Nephron (organoid): ENCODE data around the gene RBPMS2.
A peak's percentile ranks its signal among the peaks of the same experiment; 100 is the strongest.
"Not testable (repeated sequence)": the region's sequence is repeated elsewhere in the genome, so short reads cannot be mapped to it uniquely, and the experiment has no call there.

Source experiments
- H3K27ac Mint-ChIP-seq, 3 experiments: 2 replicates each; pipeline ENCODE4 v1.8.0; 2020; ENCODE audit warnings: mixed read lengths in 3 of 3, mild to moderate bottlenecking in 2 of 3, moderate library complexity in 1 of 3
- H3K27me3 Mint-ChIP-seq: 2 replicates; pipeline ENCODE4 v1.8.0; 2021; ENCODE audit warnings: low read depth, mild to moderate bottlenecking, moderate library complexity, mixed read lengths
- H3K36me3 Mint-ChIP-seq: 2 replicates; pipeline ENCODE4 v1.8.0; 2020; ENCODE audit warnings: low read depth, mixed read lengths
- H3K4me1 Mint-ChIP-seq: 2 replicates; pipeline ENCODE4 v1.8.0; 2020; ENCODE audit warnings: mixed read lengths
- H3K4me3 Mint-ChIP-seq, 3 experiments: 2 replicates each; pipeline ENCODE4 v1.8.0; 2020; ENCODE audit warnings: mild to moderate bottlenecking in 3 of 3, mixed read lengths in 3 of 3, moderate library complexity in 2 of 3
- H3K9me3 Mint-ChIP-seq: 2 replicates; pipeline ENCODE4 v1.8.0; 2020; ENCODE audit warnings: mixed read lengths
- CTCF ChIP-seq, 3 experiments: fragments of 200-600 bp; sonication (generic); IDR thresholded peaks; one replicate each; pipeline ENCODE4 v1.5.0; 2021; ENCODE audit warnings: antibody characterized with exemption in 3 of 3; ENCODE audit not compliant: unreplicated experiment in 3 of 3

Gene RBPMS2

GRCh38 chr15:64742385-64742784, 33.0 kb downstream of the RBPMS2 start:
- no peak overlapping the region for H3K4me3 Mint-ChIP-seq
- TF ChIP-seq CTCF (IDR thresholded peaks at IDR 0.05; ENCODE audit: unreplicated experiment in 3 of 3) = no peak
- H3K27ac Mint-ChIP-seq = no peak overlapping the region
- H3K4me1 Mint-ChIP-seq = peaks cover 44% of the 10 kb centered on the region
- H3K36me3 Mint-ChIP-seq = no peaks in the 10 kb centered on the region
- no peaks in the 10 kb centered on the region for H3K27me3 Mint-ChIP-seq
- no peaks in the 10 kb centered on the region for H3K9me3 Mint-ChIP-seq

- H3K36me3 Mint-ChIP-seq, H3K27me3 Mint-ChIP-seq, H3K4me3 Mint-ChIP-seq, H3K9me3 Mint-ChIP-seq: not testable (repeated sequence)
- Mint-ChIP-seq H3K4me1 (peaks cover 39% of the 10 kb centered on the region), H3K27ac (peak overlapping the region in 1 of 3 experiments; percentile 40)
Measured at GRCh38 chr15:64741708-64742107, 33.7 kb downstream of the RBPMS2 start.

- H3K9me3 Mint-ChIP-seq = no peaks in the 10 kb centered on the region
- H3K27ac Mint-ChIP-seq = peak overlapping the region; percentile 90 to 97 (median 95)
- TF ChIP-seq CTCF (IDR thresholded peaks at IDR 0.05; ENCODE audit: unreplicated experiment in 3 of 3) = no peak
- H3K36me3 Mint-ChIP-seq = no peaks in the 10 kb centered on the region
- no peaks in the 10 kb centered on the region for H3K27me3 Mint-ChIP-seq
- peaks cover 35% of the 10 kb centered on the region for H3K4me1 Mint-ChIP-seq
- H3K4me3 Mint-ChIP-seq = no peak overlapping the region
Measured at GRCh38 chr15:64740311-64741170, 34.8 kb downstream of the RBPMS2 start.

- Mint-ChIP-seq H3K4me1 (peaks cover 35% of the 10 kb centered on the region), H3K27me3 (no peaks in the 10 kb centered on the region), H3K4me3 (peak overlapping the region in 2 of 3 experiments; percentile 2 to 45), H3K9me3 (no peaks in the 10 kb centered on the region), H3K27ac (peak overlapping the region; percentile 90 to 97 (median 95)), H3K36me3 (no peaks in the 10 kb centered on the region)
- no peak for TF ChIP-seq CTCF (IDR thresholded peaks at IDR 0.05; ENCODE audit: unreplicated experiment in 3 of 3)
Measured at GRCh38 chr15:64739577-64740143, 35.7 kb downstream of the RBPMS2 start.

GRCh38 chr15:64739156-64739555, 36.2 kb downstream of the RBPMS2 start:
- Mint-ChIP-seq H3K27ac (peak overlapping the region; percentile 90 to 97 (median 95)), H3K4me1 (peaks cover 35% of the 10 kb centered on the region), H3K9me3 (no peaks in the 10 kb centered on the region), H3K4me3 (peak overlapping the region in 1 of 3 experiments; percentile 41), H3K27me3 (no peaks in the 10 kb centered on the region), H3K36me3 (no peaks in the 10 kb centered on the region)
- no peak for TF ChIP-seq CTCF (IDR thresholded peaks at IDR 0.05; ENCODE audit: unreplicated experiment in 3 of 3)

GRCh38 chr15:64738226-64739095, 36.9 kb downstream of the RBPMS2 start:
- TF ChIP-seq CTCF (IDR thresholded peaks at IDR 0.05; ENCODE audit: unreplicated experiment in 3 of 3) = no peak
- no peaks in the 10 kb centered on the region for H3K36me3 Mint-ChIP-seq
- peaks cover 35% of the 10 kb centered on the region for H3K4me1 Mint-ChIP-seq
- no peaks in the 10 kb centered on the region for H3K27me3 Mint-ChIP-seq
- peak overlapping the region; percentile 90 to 97 (median 95) for H3K27ac Mint-ChIP-seq
- no peaks in the 10 kb centered on the region for H3K9me3 Mint-ChIP-seq
- H3K4me3 Mint-ChIP-seq = peak overlapping the region in 1 of 3 experiments; percentile 41
